ENCODE data around the gene NECTIN3. TPM values are rescaled to one million over a fixed set of nuclear protein-coding genes. Genes with fewer than 3 reads are reported as not detected.

The NECTIN3 gene
- total and polyA plus RNA-seq, 2 donors (not counting 1 experiment from before 2014, with no cell fraction given), result 0.19 to 1.9 TPM

DNA sequence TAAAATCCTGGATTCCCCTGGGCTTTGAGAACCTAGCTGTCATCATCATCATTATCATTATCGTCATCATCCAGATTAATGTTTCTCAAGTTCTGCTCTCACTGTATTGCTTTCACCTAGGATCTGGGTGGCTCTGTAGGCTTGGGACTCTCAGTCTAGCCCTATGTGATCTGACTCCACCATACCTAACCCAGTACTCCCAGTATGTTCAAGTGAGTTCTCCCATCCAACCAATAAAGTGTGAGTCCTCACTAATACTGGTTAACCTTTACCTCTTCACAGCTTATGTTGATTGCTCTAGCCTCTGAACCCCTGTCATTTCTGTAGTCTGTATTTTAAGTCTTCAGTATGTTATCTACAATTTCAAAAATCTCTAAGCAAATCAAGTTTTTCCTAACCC, 102.3 kb downstream of the NECTIN3 start:
- CTCF ChIA-PET, result no interaction called here
- Histone ChIP-seq H3K79me2 (ENCODE audit: control insufficient read depth, insufficient read depth, low read length) (no peaks in the 10 kb centered on the region), H3K9me3 (ENCODE audit: control extremely low read depth in 1 of 3, control insufficient read depth in 2 of 3, insufficient read depth in 1 of 3, low read length in 2 of 3) (no peaks in the 10 kb centered on the region), H3K27me3 (replicated peaks in 1 of 4; ENCODE audit: control extremely low read depth in 1 of 4, control insufficient read depth in 3 of 4, insufficient read depth in 4 of 4, low read length in 3 of 4) (no peaks in the 10 kb centered on the region), H4K20me1 (ENCODE audit: control insufficient read depth, insufficient read depth, low read length, poor library complexity, severe bottlenecking) (no peaks in the 10 kb centered on the region), H2AFZ (ENCODE audit: insufficient read depth, low read depth, low read length, poor library complexity, severe bottlenecking) (no peak overlapping the region), H3K27ac (ENCODE audit: low read length in 2 of 2) (no peak overlapping the region), H3K4me2 (replicated peaks; ENCODE audit: low read depth, low read length, poor library complexity, severe bottlenecking) (no peak overlapping the region), H3K9ac (ENCODE audit: low read length) (no peak overlapping the region), H3K4me3 (ENCODE audit: control extremely low read depth in 1 of 5, extremely low read depth in 1 of 5, insufficient read depth in 1 of 5, low read depth in 2 of 5, low read length in 4 of 5) (no peak overlapping the region), H3K4me1 (ENCODE audit: control insufficient read depth in 2 of 2, insufficient read depth in 2 of 2, low read length in 2 of 2) (no peaks in the 10 kb centered on the region), H3K36me3 (replicated peaks in 1 of 2; ENCODE audit: control extremely low read depth in 1 of 2, control insufficient read depth in 1 of 2, extremely low read depth in 1 of 2, insufficient read depth in 2 of 2, low read length in 1 of 2) (no peaks in the 10 kb centered on the region)
- POLR2A ChIA-PET, result no interaction called here
- H3K27ac Mint-ChIP-seq, result no peak overlapping the region
- ATAC-seq (ENCODE audit: low read depth), result no peak
- intact Hi-C loops (cut with micrococcal nuclease), result no loop called here
- no peak for TF ChIP-seq CTCF (IDR thresholded peaks at IDR 0.05)
- no peak for TF ChIP-seq EZH2 (IDR thresholded peaks at IDR 0.05; ENCODE audit: borderline replicate concordance, insufficient read depth, low read depth, low read length, poor library complexity, severe bottlenecking)
- no peaks in the 10 kb centered on the region for H3K4me1 Mint-ChIP-seq
- no peak for DNase-seq
- H3K9me3 Mint-ChIP-seq (ENCODE audit: insufficient read depth), result no peaks in the 10 kb centered on the region
- H3K4me3 Mint-ChIP-seq, result no peak overlapping the region
- 100% methylated on average over 1 of the region's 1 CpG for WGBS (ENCODE audit: insufficient coverage)
- no peaks in the 10 kb centered on the region for H3K27me3 Mint-ChIP-seq

DNA sequence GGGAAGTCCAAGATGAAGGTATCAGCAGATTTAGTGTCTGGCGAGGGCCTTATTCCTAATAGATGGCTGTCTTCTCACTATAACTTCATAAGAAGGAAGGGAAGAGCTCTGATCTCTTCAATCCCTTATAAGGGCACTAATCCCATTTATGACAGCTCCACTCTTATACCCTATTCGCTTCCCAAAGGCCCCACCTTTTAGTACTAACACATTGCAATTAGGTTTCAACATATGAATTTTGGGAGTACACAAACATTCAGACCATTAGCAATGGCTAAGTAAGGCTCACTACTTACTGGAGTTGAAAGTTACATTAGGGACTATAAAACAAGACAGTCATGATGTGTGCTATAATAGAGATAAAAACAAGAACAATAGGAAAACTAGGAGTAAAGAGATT, 118.9 kb downstream of the NECTIN3 start:
- no peak overlapping the region for H2AFZ ChIP-seq (ENCODE audit: insufficient read depth, low read depth, low read length, poor library complexity, severe bottlenecking)
- Mint-ChIP-seq H3K4me1 (peaks cover 9% of the 10 kb centered on the region), H3K27ac (no peak overlapping the region), H3K4me3 (no peak overlapping the region), H3K27me3 (peaks cover 6% of the 10 kb centered on the region), H3K9me3 (ENCODE audit: insufficient read depth) (no peaks in the 10 kb centered on the region)
- H3K4me3 ChIP-seq (ENCODE audit: control extremely low read depth in 1 of 5, extremely low read depth in 1 of 5, insufficient read depth in 1 of 5, low read depth in 2 of 5, low read length in 4 of 5), result no peak overlapping the region
- H4K20me1 ChIP-seq (ENCODE audit: control insufficient read depth, insufficient read depth, low read length, poor library complexity, severe bottlenecking), result no peaks in the 10 kb centered on the region
- CTCF ChIA-PET, result no interaction called here
- POLR2A ChIA-PET, result no interaction called here
- DNase-seq, result no peak
- intact Hi-C loops (cut with micrococcal nuclease), result no loop called here
- H3K4me2 ChIP-seq (replicated peaks; ENCODE audit: low read depth, low read length, poor library complexity, severe bottlenecking), result no peak overlapping the region
- WGBS (ENCODE audit: insufficient coverage), result no CpG with 5 or more reads among the region's 2 CpGs
- H3K9me3 ChIP-seq (ENCODE audit: control extremely low read depth in 1 of 3, control insufficient read depth in 2 of 3, insufficient read depth in 1 of 3, low read length in 2 of 3), result peaks cover 0 to 3% (median 0%) of the 10 kb centered on the region in 3 donors
- peaks cover 0 to 6% of the 10 kb centered on the region in 2 donors for H3K4me1 ChIP-seq (ENCODE audit: control insufficient read depth in 2 of 2, insufficient read depth in 2 of 2, low read length in 2 of 2)
- no peak for TF ChIP-seq CTCF (IDR thresholded peaks at IDR 0.05)
- no peak for TF ChIP-seq EZH2 (IDR thresholded peaks at IDR 0.05; ENCODE audit: borderline replicate concordance, insufficient read depth, low read depth, low read length, poor library complexity, severe bottlenecking)
- H3K9ac ChIP-seq (ENCODE audit: low read length), result no peak overlapping the region
- no peak for ATAC-seq (ENCODE audit: low read depth)
- no peak overlapping the region for H3K27ac ChIP-seq (ENCODE audit: low read length in 2 of 2)
- H3K79me2 ChIP-seq (ENCODE audit: control insufficient read depth, insufficient read depth, low read length), result no peaks in the 10 kb centered on the region
- no peaks in the 10 kb centered on the region for H3K36me3 ChIP-seq (replicated peaks in 1 of 2; ENCODE audit: control extremely low read depth in 1 of 2, control insufficient read depth in 1 of 2, extremely low read depth in 1 of 2, insufficient read depth in 2 of 2, low read length in 1 of 2)
- no peaks in the 10 kb centered on the region for H3K27me3 ChIP-seq (replicated peaks in 1 of 4; ENCODE audit: control extremely low read depth in 1 of 4, control insufficient read depth in 3 of 4, insufficient read depth in 4 of 4, low read length in 3 of 4)
